DND-41 (cell line): ENCODE data around the gene ZNF786.
"Not testable (repeated sequence)": the region's sequence is repeated elsewhere in the genome, so short reads cannot be mapped to it uniquely, and the experiment has no call there.

Experiments
- ATAC-seq: fragments of 200-7000 bp; cut with Tn5 transposase; 3 replicates; pipeline ENCODE4 v1.9.1; 2021; ENCODE audit warnings: low read depth; ENCODE audit not compliant: insufficient read depth
- DNase-seq: peaks from one replicate; pipeline ENCODE4 v3.0.0-alpha.2; 2020
- H2AFZ ChIP-seq: 2 replicates; pipeline ENCODE4 v1.6.0; 2012; ENCODE audit warnings: low read depth, low read length
- H3K27ac ChIP-seq: 2 replicates; pipeline ENCODE4 v1.5.1; 2012; ENCODE audit warnings: low read length, inconsistent platforms
- H3K27me3 ChIP-seq: fragments of 200-600 bp; sonication (generic); 2 replicates; pipeline ENCODE4 v1.6.0; 2012; ENCODE audit warnings: low read length, mild to moderate bottlenecking, inconsistent platforms; ENCODE audit not compliant: insufficient read depth, poor library complexity
- H3K36me3 ChIP-seq: 2 replicates; pipeline ENCODE4 v1.5.1; 2012; ENCODE audit warnings: low read length, inconsistent platforms; ENCODE audit not compliant: insufficient read depth
- H3K4me1 ChIP-seq: 2 replicates; pipeline ENCODE4 v1.5.1; 2012; ENCODE audit warnings: mild to moderate bottlenecking, low read length; ENCODE audit not compliant: insufficient read depth
- H3K4me2 ChIP-seq: 2 replicates; pipeline ENCODE4 v1.6.0; 2012; ENCODE audit warnings: mild to moderate bottlenecking, moderate library complexity, low read length, inconsistent platforms; ENCODE audit not compliant: insufficient read depth
- H3K4me3 ChIP-seq, 2 experiments: fragments of 200-600 bp in 1 of 2; shearing (Covaris generic) in 1 of 2; 2 replicates each; pipeline ENCODE4 v1.5.1; 2012 to 2016; ENCODE audit warnings: inconsistent platforms in 2 of 2, low read length in 2 of 2, mild to moderate bottlenecking in 2 of 2, low read depth in 1 of 2, moderate library complexity in 1 of 2
- H3K79me2 ChIP-seq: 2 replicates; pipeline ENCODE4 v1.6.0; 2012; ENCODE audit warnings: low read length, inconsistent platforms; ENCODE audit not compliant: insufficient read depth
- H3K9ac ChIP-seq: 2 replicates; pipeline ENCODE4 v1.6.0; 2012; ENCODE audit warnings: low read depth, mild to moderate bottlenecking, inconsistent platforms, low read length, moderate library complexity
- H3K9me3 ChIP-seq: 2 replicates; pipeline ENCODE4 v1.5.1; 2012; ENCODE audit warnings: low read length, moderate library complexity, mild to moderate bottlenecking, inconsistent platforms; ENCODE audit not compliant: insufficient read depth, severe bottlenecking
- H4K20me1 ChIP-seq: 2 replicates; pipeline ENCODE4 v1.6.0; 2012; ENCODE audit warnings: low read length; ENCODE audit not compliant: insufficient read depth
- CTCF ChIP-seq: IDR thresholded peaks from 2 replicates; pipeline ENCODE4 v1.5.1; 2012; ENCODE audit warnings: borderline replicate concordance, low read length, moderate library complexity, mild to moderate bottlenecking; ENCODE audit not compliant: poor library complexity, severe bottlenecking; ENCODE audit errors: extremely low read depth
- EZH2 ChIP-seq: IDR thresholded peaks from 3 replicates; pipeline ENCODE4 v1.6.1; 2012; ENCODE audit warnings: borderline replicate concordance, low read depth, mild to moderate bottlenecking, moderate library complexity, low read length, inconsistent platforms; ENCODE audit not compliant: severe bottlenecking

ZNF786 gene

GRCh38 chr7:149099058-149099457 lies 8.5 kb upstream of the ZNF786 start:
- H3K9me3 ChIP-seq = no peaks in the 10 kb centered on the region
- no peak overlapping the region for H3K4me3 ChIP-seq
- no peaks in the 10 kb centered on the region for H3K4me1 ChIP-seq
- no peaks in the 10 kb centered on the region for H4K20me1 ChIP-seq
- no peaks in the 10 kb centered on the region for H3K79me2 ChIP-seq
- H3K27ac ChIP-seq = no peak overlapping the region
- TF ChIP-seq CTCF (no peak), EZH2 (no peak)
- ATAC-seq = no peak
- DNase-seq = no peak
- H2AFZ ChIP-seq = no peak overlapping the region
- H3K4me2 ChIP-seq = no peak overlapping the region
- H3K9ac ChIP-seq = no peak overlapping the region
- no peaks in the 10 kb centered on the region for H3K36me3 ChIP-seq
- no peaks in the 10 kb centered on the region for H3K27me3 ChIP-seq

DNA sequence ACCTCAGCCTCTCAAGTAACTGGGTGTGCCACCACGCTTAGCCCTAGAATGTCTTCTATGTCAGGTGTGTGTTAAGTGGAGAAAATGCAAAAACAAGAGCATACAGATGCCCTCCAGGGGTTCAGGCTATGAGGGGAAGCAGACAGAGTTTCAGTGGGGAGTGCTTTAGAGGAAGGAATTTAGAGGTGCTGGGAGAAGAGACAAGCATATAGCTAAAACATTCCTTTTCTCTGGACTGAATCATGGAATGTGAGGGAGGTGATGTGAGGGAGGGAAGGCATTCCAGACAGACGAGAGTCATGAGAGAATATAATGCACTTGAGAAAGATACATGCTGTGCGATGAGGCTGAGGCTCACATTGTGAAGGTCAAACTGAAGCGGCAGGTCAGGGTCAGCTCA lies 6.6 kb upstream of the ZNF786 start:
- Histone ChIP-seq H3K36me3 (no peaks in the 10 kb centered on the region), H3K4me3 (no peak overlapping the region), H3K9ac (no peak overlapping the region), H3K9me3 (no peaks in the 10 kb centered on the region), H3K27ac (no peak overlapping the region), H4K20me1 (no peaks in the 10 kb centered on the region), H3K4me2 (no peak overlapping the region), H3K4me1 (no peaks in the 10 kb centered on the region), H3K79me2 (no peaks in the 10 kb centered on the region), H3K27me3 (no peaks in the 10 kb centered on the region), H2AFZ (no peak overlapping the region; the same call in 1 of the 2 replicates)
- TF ChIP-seq CTCF = no peak
- no peak for TF ChIP-seq EZH2
- ATAC-seq (no peak), DNase-seq (no peak)

DNA sequence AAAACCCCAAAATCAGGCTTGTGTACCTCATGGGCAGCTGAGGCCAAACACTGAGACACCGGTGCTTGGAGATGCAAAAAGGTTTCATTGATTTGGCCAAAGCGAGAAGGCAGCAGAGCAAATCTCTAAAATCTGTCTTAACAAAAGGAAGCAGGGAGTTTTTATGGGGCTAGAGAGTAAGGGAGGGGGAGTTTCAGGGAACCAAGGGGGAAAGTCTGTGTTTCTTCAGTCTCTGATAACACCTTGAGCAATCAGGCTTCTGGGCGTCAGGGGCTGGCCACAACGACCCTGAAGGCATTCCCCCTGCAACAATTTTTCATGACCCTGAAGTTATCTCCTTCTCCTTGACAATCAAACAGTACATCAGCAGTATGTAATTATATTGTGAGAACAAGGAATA lies 2.7 kb upstream of the ZNF786 start:
- H3K79me2 ChIP-seq = peaks cover 22% of the 10 kb centered on the region
- DNase-seq (no peak), ATAC-seq (no peak)
- no peaks in the 10 kb centered on the region for H4K20me1 ChIP-seq
- H3K9me3 ChIP-seq = no peaks in the 10 kb centered on the region
- H3K36me3 ChIP-seq = no peaks in the 10 kb centered on the region; the same call in 1 of the 2 replicates
- peaks cover 18% of the 10 kb centered on the region for H3K4me1 ChIP-seq
- H3K4me2 ChIP-seq = no peak overlapping the region
- H3K27me3 ChIP-seq = no peaks in the 10 kb centered on the region
- H3K9ac ChIP-seq = no peak overlapping the region
- no peak overlapping the region for H3K4me3 ChIP-seq
- TF ChIP-seq EZH2 (no peak), CTCF (no peak)
- no peak overlapping the region for H3K27ac ChIP-seq
- no peak overlapping the region for H2AFZ ChIP-seq

DNA sequence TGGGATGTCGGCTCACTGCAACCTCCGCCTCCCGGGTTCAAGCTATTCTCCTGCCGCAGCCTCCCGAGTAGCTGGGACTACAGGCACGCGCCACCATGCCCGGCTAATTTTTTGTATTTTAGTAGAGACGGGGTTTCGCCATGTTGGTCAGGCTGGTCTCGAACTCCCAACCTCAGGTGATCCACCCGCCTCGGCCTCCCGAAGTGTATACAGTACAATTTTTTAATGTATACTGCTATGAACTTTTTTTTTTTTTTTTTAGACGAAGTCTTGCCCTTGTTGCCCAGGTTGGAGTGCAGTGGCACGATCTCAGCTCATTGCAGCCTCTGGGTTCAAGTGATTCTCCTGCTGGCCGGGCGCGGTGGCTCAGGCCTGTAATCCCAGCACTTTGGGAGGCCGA lies 1.7 kb upstream of the ZNF786 start:
- not testable (repeated sequence) for ATAC-seq, H3K27ac ChIP-seq, H3K9ac ChIP-seq, H3K27me3 ChIP-seq, H3K36me3 ChIP-seq, H2AFZ ChIP-seq, H3K9me3 ChIP-seq, H3K4me2 ChIP-seq, H3K4me3 ChIP-seq, H4K20me1 ChIP-seq, DNase-seq
- peaks cover 32% of the 10 kb centered on the region for H3K79me2 ChIP-seq
- H3K4me1 ChIP-seq = peaks cover 18% of the 10 kb centered on the region
